ENCODE measurements around the gene SLC8A1. TPM values are rescaled to one million over a fixed set of nuclear protein-coding genes. Genes with fewer than 3 reads are reported as not detected.

SLC8A1 gene
- total RNA-seq, 1 experiment from 2014 or later, result 1.7 TPM

DNA sequence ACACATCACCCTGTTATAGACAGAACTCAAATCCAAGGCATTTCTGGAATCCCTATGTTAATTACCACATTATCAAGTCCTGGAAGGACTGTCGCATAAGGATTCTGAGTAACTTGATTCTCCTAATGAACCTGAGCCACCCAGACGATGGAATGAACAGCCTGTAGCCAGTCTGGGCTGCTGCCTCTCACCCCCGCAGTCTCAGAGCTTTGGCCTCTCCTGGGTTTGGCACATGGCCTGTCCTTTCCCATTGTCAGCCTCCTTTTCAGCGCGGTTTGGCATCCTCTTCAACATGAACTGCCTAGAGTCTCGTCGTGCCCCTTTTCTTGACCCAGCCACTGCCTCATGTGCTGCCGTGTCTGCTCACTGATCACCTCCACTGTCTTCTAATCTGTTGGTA is 147.6 kb downstream of the SLC8A1 start:
- Histone ChIP-seq H3K79me2 (ENCODE audit: insufficient read depth, low read length) (no peaks in the 10 kb centered on the region), H2BK15ac (ENCODE audit: low read depth, low read length) (no peak overlapping the region), H3K4ac (ENCODE audit: low read depth, low read length) (no peak overlapping the region), H4K5ac (ENCODE audit: insufficient read length, low read depth, low read length) (no peak overlapping the region), H3K4me2 (ENCODE audit: insufficient read depth, insufficient read length, low read length) (no peak overlapping the region), H3K4me1 (ENCODE audit: insufficient read depth, low read length) (peaks cover 9% of the 10 kb centered on the region), H3K18ac (ENCODE audit: insufficient read length, low read depth, low read length) (peak overlapping the region; percentile 68), H2BK5ac (ENCODE audit: insufficient read length, low read length) (no peak overlapping the region), H3K23ac (ENCODE audit: insufficient read length, low read depth, low read length) (no peak overlapping the region), H3T11ph (ENCODE audit: low read length) (no peak overlapping the region), H3K56ac (ENCODE audit: insufficient read length, low read depth, low read length) (no peak overlapping the region), H3K9me3 (ENCODE audit: control insufficient read depth, low read depth, low read length) (no peaks in the 10 kb centered on the region), H2AFZ (ENCODE audit: low read length) (no peak overlapping the region), H2BK20ac (ENCODE audit: low read depth, low read length, poor library complexity, severe bottlenecking) (no peak overlapping the region), H4K91ac (ENCODE audit: insufficient read length, low read depth, low read length) (no peak overlapping the region), H2AK5ac (ENCODE audit: insufficient read length, low read length) (no peak overlapping the region), H2BK120ac (ENCODE audit: low read depth, low read length, poor library complexity, severe bottlenecking) (no peak overlapping the region), H3K14ac (ENCODE audit: insufficient read depth, low read length) (peak overlapping the region; percentile 45), H3K23me2 (ENCODE audit: insufficient read length, low read depth, low read length, poor library complexity, severe bottlenecking) (no peaks in the 10 kb centered on the region), H4K8ac (replicated peaks; ENCODE audit: insufficient read length, low read depth, low read length) (no peak overlapping the region), H3K79me1 (ENCODE audit: insufficient read depth, low read depth, low read length, poor library complexity, severe bottlenecking) (no peaks in the 10 kb centered on the region), H2BK12ac (ENCODE audit: insufficient read length, low read depth, low read length) (no peak overlapping the region), H4K20me1 (ENCODE audit: control insufficient read depth, insufficient read depth, insufficient read length) (no peaks in the 10 kb centered on the region), H3K27me3 (ENCODE audit: insufficient read depth, low read length) (no peaks in the 10 kb centered on the region), H3K9ac (ENCODE audit: extremely low read depth, insufficient read length, low read length) (no peak overlapping the region), H3K27ac (ENCODE audit: insufficient read length, low read depth, low read length) (no peak overlapping the region)
- no peaks in the 10 kb centered on the region for H3K27me3 Mint-ChIP-seq (ENCODE audit: low read depth)
- H3K9me3 Mint-ChIP-seq, result no peaks in the 10 kb centered on the region
- DNase-seq, result peak; percentile 30
- H3K36me3 Mint-ChIP-seq (ENCODE audit: insufficient read depth in 1 of 3, low read depth in 3 of 3), result no peaks in the 10 kb centered on the region
- peak overlapping the region in 1 of 3 experiments; percentile 35; a peak in 2 of 7 replicates for H3K27ac Mint-ChIP-seq
- H3K4me1 Mint-ChIP-seq, result peaks cover 7 to 16% of the 10 kb centered on the region in 2 experiments
- WGBS (ENCODE audit: extremely low coverage, insufficient read length, low lambda C conversion rate), result no CpG with 5 or more reads among the region's 8 CpGs
- TF ChIP-seq, protein P1, sequence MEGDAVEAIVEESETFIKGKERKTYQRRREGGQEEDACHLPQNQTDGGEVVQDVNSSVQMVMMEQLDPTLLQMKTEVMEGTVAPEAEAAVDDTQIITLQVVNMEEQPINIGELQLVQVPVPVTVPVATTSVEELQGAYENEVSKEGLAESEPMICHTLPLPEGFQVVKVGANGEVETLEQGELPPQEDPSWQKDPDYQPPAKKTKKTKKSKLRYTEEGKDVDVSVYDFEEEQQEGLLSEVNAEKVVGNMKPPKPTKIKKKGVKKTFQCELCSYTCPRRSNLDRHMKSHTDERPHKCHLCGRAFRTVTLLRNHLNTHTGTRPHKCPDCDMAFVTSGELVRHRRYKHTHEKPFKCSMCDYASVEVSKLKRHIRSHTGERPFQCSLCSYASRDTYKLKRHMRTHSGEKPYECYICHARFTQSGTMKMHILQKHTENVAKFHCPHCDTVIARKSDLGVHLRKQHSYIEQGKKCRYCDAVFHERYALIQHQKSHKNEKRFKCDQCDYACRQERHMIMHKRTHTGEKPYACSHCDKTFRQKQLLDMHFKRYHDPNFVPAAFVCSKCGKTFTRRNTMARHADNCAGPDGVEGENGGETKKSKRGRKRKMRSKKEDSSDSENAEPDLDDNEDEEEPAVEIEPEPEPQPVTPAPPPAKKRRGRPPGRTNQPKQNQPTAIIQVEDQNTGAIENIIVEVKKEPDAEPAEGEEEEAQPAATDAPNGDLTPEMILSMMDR (conservative IDR thresholded peaks at IDR 0.05), result no peak
- H3K4me3 Mint-ChIP-seq, result no peak overlapping the region

All from H9 (cell line).